Urinary bladder (tissue), 4 donors: ENCODE measurements around the gene PLEKHA1. TPM values are rescaled to one million over a fixed set of nuclear protein-coding genes. Genes with fewer than 3 reads are reported as not detected.

ENCODE experiments used
- DNase-seq: peaks from one replicate; pipeline ENCODE4 v3.0.0-alpha.2; 2015; ENCODE audit errors: extremely low spot score
- H3K27ac ChIP-seq: one replicate; pipeline ENCODE4 v1.5.1; 2013; ENCODE audit warnings: low read depth, mild to moderate bottlenecking, moderate library complexity
- H3K36me3 ChIP-seq: one replicate; pipeline ENCODE4 v1.6.1; 2013; ENCODE audit warnings: mild to moderate bottlenecking, moderate library complexity; ENCODE audit not compliant: insufficient read depth
- H3K4me1 ChIP-seq: one replicate; pipeline ENCODE4 v1.6.1; 2013; ENCODE audit warnings: mild to moderate bottlenecking, moderate library complexity; ENCODE audit not compliant: insufficient read depth
- H3K4me3 ChIP-seq: one replicate; pipeline ENCODE4 v1.5.1; 2013; ENCODE audit warnings: low read depth, low read length
- WGBS: extraction: QIAGEN DNeasy Blood & Tissue Kit; methylation state at CpG from one replicate; pipeline ENCODE4 v1.1.7; 2013; 5-methylcytosine and 5-hydroxymethylcytosine counted together
- polyA plus RNA-seq: library from polyadenylated mRNA; stranded (reverse); fragments of 200-250 nt; gene quantifications from one replicate; pipeline ENCODE4 v1.2.3, GENCODE V29; 2013
- total RNA-seq: library from RNA; depleted of rRNA; stranded (reverse); fragments of >200 nt; gene quantifications from one replicate; pipeline ENCODE4 v1.2.3, GENCODE V29; 2014
- donor health status: healthy with polysubstance abuse.
- donor health status: healthy.

Gene PLEKHA1
- total and polyA plus RNA-seq, 2 donors: 20.9 to 59.5 TPM

GRCh38 chr10:122468307-122468925 lies 93.9 kb downstream of the PLEKHA1 start:
- Histone ChIP-seq H3K4me1 (peaks cover 3% of the 10 kb centered on the region), H3K36me3 (no peaks in the 10 kb centered on the region), H3K27ac (no peak overlapping the region), H3K4me3 (no peak overlapping the region)
- 95% methylated on average over 5 of the region's 5 CpGs for WGBS
- DNase-seq: no peak

GRCh38 chr10:122468926-122469781 lies 94.6 kb downstream of the PLEKHA1 start:
- 70% methylated on average over 11 of the region's 11 CpGs for WGBS
- Histone ChIP-seq H3K4me1 (peaks cover 3% of the 10 kb centered on the region), H3K27ac (peak overlapping the region; percentile 28), H3K4me3 (no peak overlapping the region), H3K36me3 (no peaks in the 10 kb centered on the region)
- DNase-seq: no peak

DNA sequence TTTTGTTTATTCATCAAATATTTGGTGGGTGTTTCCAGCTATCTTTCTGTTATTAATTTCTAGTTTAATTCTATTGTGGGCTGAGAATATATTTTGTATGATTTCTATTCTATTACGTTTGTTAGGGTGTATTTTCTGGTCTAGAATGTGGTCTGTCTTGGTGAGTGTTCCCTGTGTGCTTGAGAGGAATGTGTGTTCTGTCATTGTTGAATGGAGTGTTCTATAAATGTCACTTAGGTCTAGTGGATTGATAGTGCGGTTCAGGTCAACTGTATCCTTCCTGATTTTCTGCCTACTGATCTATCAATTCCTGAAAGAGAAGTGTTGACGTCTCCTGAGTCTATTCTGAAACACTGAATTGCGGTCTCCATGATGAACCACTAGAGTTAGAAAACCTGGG lies 95.3 kb downstream of the PLEKHA1 start:
- H3K4me3 ChIP-seq: no peak overlapping the region
- peaks cover 4% of the 10 kb centered on the region for H3K4me1 ChIP-seq
- no peak overlapping the region for H3K27ac ChIP-seq
- no peaks in the 10 kb centered on the region for H3K36me3 ChIP-seq
- DNase-seq: no peak
- 93% methylated on average over 4 of the region's 4 CpGs for WGBS

GRCh38 chr10:122471531-122472177 lies 97.1 kb downstream of the PLEKHA1 start:
- no peak overlapping the region for H3K4me3 ChIP-seq
- H3K4me1 ChIP-seq: peaks cover 3% of the 10 kb centered on the region
- no peaks in the 10 kb centered on the region for H3K36me3 ChIP-seq
- H3K27ac ChIP-seq: no peak overlapping the region
- DNase-seq: no peak
- 98% methylated on average over 4 of the region's 4 CpGs for whole genome bisulfite sequencing

DNA sequence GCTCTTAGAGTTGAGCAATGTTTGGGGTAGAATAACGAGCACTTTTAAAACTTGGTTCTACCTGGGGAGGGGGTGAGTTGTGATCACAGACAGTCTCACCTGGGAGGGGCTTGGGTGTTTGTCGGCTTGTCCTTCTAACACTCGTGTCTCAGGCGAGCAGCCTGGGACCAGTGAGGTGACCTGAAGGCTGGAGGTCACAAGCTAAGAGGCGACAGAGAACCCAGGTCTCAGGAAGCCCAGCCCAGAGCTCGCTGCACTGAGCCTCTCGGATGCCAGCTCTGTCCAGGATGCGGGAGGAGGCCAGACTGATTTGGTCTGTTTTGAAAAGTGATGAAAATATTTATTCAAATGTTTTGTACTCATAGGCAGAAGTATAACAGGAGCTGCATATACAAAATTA lies 98.6 kb downstream of the PLEKHA1 start:
- peaks cover 3% of the 10 kb centered on the region for H3K4me1 ChIP-seq
- H3K4me3 ChIP-seq: no peak overlapping the region
- H3K36me3 ChIP-seq: no peaks in the 10 kb centered on the region
- WGBS: 88% methylated on average over 8 of the region's 8 CpGs
- H3K27ac ChIP-seq: no peak overlapping the region
- DNase-seq: no peak

- no peak for DNase-seq
- H3K4me1 ChIP-seq: peaks cover 3% of the 10 kb centered on the region
- no peak overlapping the region for H3K4me3 ChIP-seq
These were observed 99.8 kb downstream of the PLEKHA1 start for GRCh38 chr10:122474131-122474818.

DNA sequence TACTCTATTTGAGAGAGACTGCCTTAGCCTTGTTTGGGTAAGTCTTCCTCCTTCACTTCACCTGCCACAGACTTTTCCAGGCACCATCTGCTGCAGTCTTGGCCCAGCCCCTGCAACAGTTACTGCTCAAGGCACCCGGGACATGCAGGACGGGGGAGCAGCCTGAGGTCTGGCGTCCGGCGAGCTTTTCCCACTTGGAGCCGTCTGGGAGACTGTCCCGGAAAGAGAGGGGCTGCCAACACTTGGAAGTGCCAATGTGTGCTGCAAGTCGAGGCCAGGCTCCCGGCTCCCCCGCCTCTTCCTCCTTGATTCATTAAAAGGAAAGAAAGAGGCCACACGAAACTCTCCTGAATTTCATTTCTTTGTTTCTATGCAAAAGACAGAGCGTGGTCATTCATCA lies 100.6 kb downstream of the PLEKHA1 start:
- WGBS: 23% methylated on average over 12 of the region's 12 CpGs
- Histone ChIP-seq H3K36me3 (no peaks in the 10 kb centered on the region), H3K27ac (no peak overlapping the region), H3K4me3 (no peak overlapping the region), H3K4me1 (peaks cover 1% of the 10 kb centered on the region)
- no peak for DNase-seq

More at GRCh38 chr10:122474131-122474818, 99.8 kb downstream of the PLEKHA1 start:
- H3K27ac ChIP-seq: no peak overlapping the region
- no peaks in the 10 kb centered on the region for H3K36me3 ChIP-seq
- WGBS: 46% methylated on average over 15 of the region's 15 CpGs

- H3K27ac ChIP-seq: no peak overlapping the region
- WGBS: 65% methylated on average over 16 of the region's 16 CpGs
- no peak for DNase-seq
- peaks cover 1% of the 10 kb centered on the region for H3K4me1 ChIP-seq
- H3K36me3 ChIP-seq: no peaks in the 10 kb centered on the region
- H3K4me3 ChIP-seq: no peak overlapping the region
These were observed 101.3 kb downstream of the PLEKHA1 start for GRCh38 chr10:122475591-122476332.

DNA sequence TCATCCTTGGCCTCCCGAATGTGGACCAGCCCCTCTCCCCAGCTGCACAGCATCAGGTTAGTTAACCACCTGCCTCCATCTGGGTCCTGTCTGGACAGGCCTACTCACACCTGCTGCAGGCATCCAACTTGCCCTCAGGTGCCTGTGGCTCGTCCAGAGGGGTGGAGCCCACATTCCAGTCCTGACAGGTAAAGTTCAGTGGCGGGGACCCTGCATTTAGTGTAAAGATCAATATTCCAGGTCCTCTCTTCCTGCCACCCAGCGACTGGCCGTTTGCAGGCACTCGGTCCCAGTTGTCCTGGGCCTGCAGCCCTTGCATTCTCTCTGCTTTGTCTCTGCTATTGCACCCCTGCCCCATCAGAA lies 101.8 kb downstream of the PLEKHA1 start:
- H3K27ac ChIP-seq: no peak overlapping the region
- no peak for DNase-seq
- H3K4me1 ChIP-seq: peaks cover 1% of the 10 kb centered on the region
- WGBS: 77% methylated on average over 6 of the region's 6 CpGs
- H3K4me3 ChIP-seq: no peak overlapping the region
- no peaks in the 10 kb centered on the region for H3K36me3 ChIP-seq

DNA sequence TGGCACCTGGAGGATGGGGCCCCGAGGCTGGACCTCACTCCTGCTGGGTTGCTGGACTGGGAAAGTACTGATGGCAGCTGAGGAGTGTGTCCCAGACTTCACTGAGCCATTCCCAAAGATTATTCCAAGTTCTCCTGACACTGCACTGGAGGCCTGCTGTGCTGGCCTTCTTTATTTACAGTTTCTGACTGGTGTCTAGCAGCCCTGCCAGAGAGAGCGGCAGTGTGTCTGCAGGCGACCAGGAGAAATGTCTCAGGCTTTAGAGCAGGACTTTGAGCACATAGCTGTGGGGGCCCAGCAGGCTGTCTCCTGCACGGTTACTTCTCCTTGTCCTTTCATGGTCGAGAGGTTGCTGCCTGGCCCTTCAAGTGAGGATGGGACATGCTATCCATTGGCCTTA lies 102.9 kb downstream of the PLEKHA1 start:
- H3K36me3 ChIP-seq: no peaks in the 10 kb centered on the region
- peaks cover 1% of the 10 kb centered on the region for H3K4me1 ChIP-seq
- WGBS: 57% methylated on average over 5 of the region's 5 CpGs
- H3K27ac ChIP-seq: no peak overlapping the region
- no peak for DNase-seq
- H3K4me3 ChIP-seq: no peak overlapping the region

GRCh38 chr10:122478971-122479370 lies 104.5 kb downstream of the PLEKHA1 start:
- H3K4me1 ChIP-seq: peaks cover 1% of the 10 kb centered on the region
- no peak overlapping the region for H3K27ac ChIP-seq
- WGBS: 68% methylated on average over 7 of the region's 7 CpGs

GRCh38 chr10:122480146-122480833 lies 105.8 kb downstream of the PLEKHA1 start:
- 95% methylated on average over 10 of the region's 10 CpGs for WGBS
- no peaks in the 10 kb centered on the region for H3K4me1 ChIP-seq
- H3K36me3 ChIP-seq: no peaks in the 10 kb centered on the region
- H3K27ac ChIP-seq: no peak overlapping the region
- no peak overlapping the region for H3K4me3 ChIP-seq
- no peak for DNase-seq

More at GRCh38 chr10:122478971-122479370, 104.5 kb downstream of the PLEKHA1 start:
- DNase-seq: no peak
- Histone ChIP-seq H3K36me3 (no peaks in the 10 kb centered on the region), H3K4me3 (no peak overlapping the region)
